Peyer's patch (tissue), 4 donors: Measurements from ENCODE around the gene NDUFS7.

Experiments used
- POLR2A ChIP-seq, 2 donors: fragments of 450-650 bp; IDR thresholded peaks; one replicate each; pipeline ENCODE4 v1.5.1; 2017; ENCODE audit warnings: antibody characterized with exemption in 2 of 2, mild to moderate bottlenecking in 2 of 2, moderate library complexity in 2 of 2
- TF ChIP-seq, protein P1 (sequence below), 6 experiments: fragments of 450-650 bp in 4 of 6; fragments of 200-600 bp in 2 of 6; sonication (generic) in 1 of 6; IDR thresholded peaks; one replicate each; pipeline ENCODE4 v1.5.1; 2017 to 2019; ENCODE audit warnings: antibody characterized with exemption in 6 of 6, mild to moderate bottlenecking in 3 of 6, moderate library complexity in 1 of 6

DNA sequence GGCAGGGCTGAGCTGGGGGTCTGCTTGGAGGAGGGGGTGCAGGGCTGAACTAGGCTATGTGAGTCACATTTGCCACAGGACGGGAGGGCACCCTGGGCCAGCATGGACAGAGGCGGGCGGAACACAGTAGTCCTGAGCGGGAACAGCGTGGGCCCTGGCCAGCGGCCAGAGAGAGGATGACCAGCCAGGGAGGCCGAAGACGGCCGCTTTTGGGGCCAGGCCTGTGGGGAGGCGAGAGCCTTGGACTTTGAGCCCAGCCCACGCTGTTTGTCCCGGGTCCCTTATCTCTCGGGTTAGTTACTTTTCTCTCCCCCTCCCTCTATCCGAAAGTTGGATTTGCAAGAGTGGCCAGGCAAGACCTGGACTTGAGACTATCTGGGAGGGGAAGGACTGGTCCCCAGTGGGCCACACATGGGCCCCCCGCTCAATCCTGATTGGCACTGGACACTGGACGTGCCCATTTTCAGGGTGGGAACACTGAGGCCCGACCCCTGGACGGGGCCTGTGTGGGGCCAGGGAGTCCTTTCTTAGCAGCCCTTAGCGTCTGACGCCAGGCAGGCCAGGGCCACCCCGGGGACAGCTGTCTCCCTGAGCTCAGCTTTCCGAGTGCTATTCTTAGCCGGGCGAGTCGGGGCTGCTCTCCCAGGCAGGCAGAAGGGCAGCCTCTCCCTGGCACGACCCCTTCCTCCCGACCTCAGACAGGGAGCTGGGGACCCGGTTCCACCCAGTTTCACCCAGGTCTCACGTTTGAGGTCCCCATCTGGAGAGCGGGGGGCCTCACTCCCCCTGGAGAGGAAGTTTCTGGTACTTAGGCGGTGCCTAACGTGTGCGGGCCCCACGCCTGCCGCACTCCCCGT lies 16.8 kb downstream of the NDUFS7 start:
- TF ChIP-seq, protein P1, sequence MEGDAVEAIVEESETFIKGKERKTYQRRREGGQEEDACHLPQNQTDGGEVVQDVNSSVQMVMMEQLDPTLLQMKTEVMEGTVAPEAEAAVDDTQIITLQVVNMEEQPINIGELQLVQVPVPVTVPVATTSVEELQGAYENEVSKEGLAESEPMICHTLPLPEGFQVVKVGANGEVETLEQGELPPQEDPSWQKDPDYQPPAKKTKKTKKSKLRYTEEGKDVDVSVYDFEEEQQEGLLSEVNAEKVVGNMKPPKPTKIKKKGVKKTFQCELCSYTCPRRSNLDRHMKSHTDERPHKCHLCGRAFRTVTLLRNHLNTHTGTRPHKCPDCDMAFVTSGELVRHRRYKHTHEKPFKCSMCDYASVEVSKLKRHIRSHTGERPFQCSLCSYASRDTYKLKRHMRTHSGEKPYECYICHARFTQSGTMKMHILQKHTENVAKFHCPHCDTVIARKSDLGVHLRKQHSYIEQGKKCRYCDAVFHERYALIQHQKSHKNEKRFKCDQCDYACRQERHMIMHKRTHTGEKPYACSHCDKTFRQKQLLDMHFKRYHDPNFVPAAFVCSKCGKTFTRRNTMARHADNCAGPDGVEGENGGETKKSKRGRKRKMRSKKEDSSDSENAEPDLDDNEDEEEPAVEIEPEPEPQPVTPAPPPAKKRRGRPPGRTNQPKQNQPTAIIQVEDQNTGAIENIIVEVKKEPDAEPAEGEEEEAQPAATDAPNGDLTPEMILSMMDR (IDR thresholded peaks at IDR 0.05) = no peak
- no peak for TF ChIP-seq POLR2A (IDR thresholded peaks at IDR 0.05)
